Measurements from ENCODE around the gene CPED1.

CPED1 gene

DNA sequence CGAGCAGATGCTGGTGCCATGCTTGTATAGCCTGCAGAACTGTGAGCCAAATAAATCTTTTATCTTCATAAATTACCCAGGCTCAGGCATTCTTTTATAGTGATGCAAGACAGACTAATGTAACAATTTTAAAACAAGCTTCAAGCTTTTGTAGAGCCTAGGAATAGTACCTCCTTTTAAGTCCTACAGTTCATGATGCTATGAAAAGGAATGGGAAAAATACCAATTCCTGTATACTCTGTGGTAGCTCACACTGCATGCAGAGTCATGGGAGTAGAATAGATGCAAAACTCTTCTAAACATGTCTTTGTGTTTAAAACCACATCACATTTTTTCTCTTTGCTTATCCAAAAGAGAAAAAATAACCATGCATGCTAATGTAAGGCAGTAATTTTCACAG lies 273.7 kb downstream of the CPED1 start:
- H3K4me3 Mint-ChIP-seq: no peak overlapping the region
- H3K27ac Mint-ChIP-seq: no peak overlapping the region
- no peaks in the 10 kb centered on the region for H3K36me3 Mint-ChIP-seq (ENCODE audit: low read depth)
- intact Hi-C loops (cut with micrococcal nuclease): no loop called here
- no peaks in the 10 kb centered on the region for H3K27me3 Mint-ChIP-seq
- H3K9me3 Mint-ChIP-seq: no peaks in the 10 kb centered on the region
- H3K4me1 Mint-ChIP-seq (ENCODE audit: low read depth): no peaks in the 10 kb centered on the region

DNA sequence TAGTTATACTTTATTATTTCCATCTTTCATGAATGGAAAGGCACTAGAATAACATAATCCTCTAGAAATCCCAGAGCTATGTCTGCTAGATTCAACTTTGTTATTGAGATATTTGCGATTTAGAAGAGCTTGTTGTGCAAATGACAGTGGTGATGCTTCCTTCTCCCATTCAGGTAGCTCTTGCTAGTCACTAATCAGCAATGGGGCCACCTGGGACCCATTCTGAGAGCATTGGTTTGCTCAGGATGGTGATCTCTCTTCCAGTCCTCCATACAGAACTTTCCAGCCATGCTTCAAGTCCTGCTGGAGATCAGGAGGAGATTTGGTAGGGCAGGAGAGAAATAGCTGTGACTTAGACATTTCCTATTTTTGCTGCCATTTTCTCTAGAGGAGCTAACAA lies 274.5 kb downstream of the CPED1 start:
- Mint-ChIP-seq H3K27me3 (no peaks in the 10 kb centered on the region), H3K9me3 (no peaks in the 10 kb centered on the region), H3K36me3 (ENCODE audit: low read depth) (no peaks in the 10 kb centered on the region), H3K27ac (no peak overlapping the region), H3K4me1 (ENCODE audit: low read depth) (no peaks in the 10 kb centered on the region), H3K4me3 (no peak overlapping the region)
- intact Hi-C loops (cut with micrococcal nuclease): no loop called here

DNA sequence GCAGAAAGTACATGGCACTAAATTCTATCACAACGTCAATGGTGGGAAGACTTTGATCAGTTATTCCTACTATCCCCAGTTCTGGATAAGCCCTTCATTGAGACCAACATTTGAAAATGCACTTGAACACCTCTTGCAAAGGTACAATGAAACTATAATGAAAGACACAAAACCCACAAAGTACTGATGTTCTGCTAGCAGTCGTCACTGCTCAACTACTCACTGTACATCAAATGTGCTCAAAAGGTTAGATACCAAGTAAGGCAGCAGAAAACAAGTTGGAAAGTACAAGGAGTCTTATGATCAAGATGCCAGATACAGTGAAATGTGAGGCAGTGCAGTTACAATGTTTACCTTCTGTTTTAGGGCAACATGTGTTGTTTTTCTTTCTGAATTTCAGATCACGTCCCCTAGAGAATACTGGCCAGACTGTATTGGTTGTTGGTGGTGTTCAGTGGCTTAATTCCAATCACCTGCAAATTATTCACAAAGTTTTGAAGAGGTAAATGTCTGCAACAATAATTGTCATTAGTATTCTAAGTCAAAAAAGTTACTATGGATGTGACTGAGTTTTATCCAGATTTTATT lies 277.9 kb downstream of the CPED1 start:
- no peaks in the 10 kb centered on the region for H3K36me3 Mint-ChIP-seq (ENCODE audit: low read depth)
- H3K27me3 Mint-ChIP-seq: no peaks in the 10 kb centered on the region
- H3K9me3 Mint-ChIP-seq: no peaks in the 10 kb centered on the region
- H3K4me1 Mint-ChIP-seq (ENCODE audit: low read depth): no peaks in the 10 kb centered on the region
- intact Hi-C loops (cut with micrococcal nuclease): no loop called here
- no peak overlapping the region for H3K27ac Mint-ChIP-seq
- H3K4me3 Mint-ChIP-seq: no peak overlapping the region

- H3K4me1 Mint-ChIP-seq (ENCODE audit: low read depth): no peaks in the 10 kb centered on the region
- no peak overlapping the region for H3K4me3 Mint-ChIP-seq
- H3K9me3 Mint-ChIP-seq: no peaks in the 10 kb centered on the region
- no peaks in the 10 kb centered on the region for H3K36me3 Mint-ChIP-seq (ENCODE audit: low read depth)
- H3K27ac Mint-ChIP-seq: no peak overlapping the region
- intact Hi-C loops (cut with micrococcal nuclease): no loop called here
- no peaks in the 10 kb centered on the region for H3K27me3 Mint-ChIP-seq
These were observed 279.1 kb downstream of the CPED1 start for GRCh38 chr7:121267612-121268011.

- Mint-ChIP-seq H3K36me3 (ENCODE audit: low read depth) (no peaks in the 10 kb centered on the region), H3K4me1 (ENCODE audit: low read depth) (no peaks in the 10 kb centered on the region), H3K4me3 (no peak overlapping the region), H3K9me3 (no peaks in the 10 kb centered on the region), H3K27ac (no peak overlapping the region), H3K27me3 (no peaks in the 10 kb centered on the region)
- intact Hi-C loops (cut with micrococcal nuclease): no loop called here
These were observed 281.3 kb downstream of the CPED1 start for GRCh38 chr7:121269798-121270197.

GRCh38 chr7:121271098-121271497 lies 282.6 kb downstream of the CPED1 start:
- no peak overlapping the region for H3K4me3 Mint-ChIP-seq
- H3K4me1 Mint-ChIP-seq (ENCODE audit: low read depth): no peaks in the 10 kb centered on the region
- no peaks in the 10 kb centered on the region for H3K36me3 Mint-ChIP-seq (ENCODE audit: low read depth)
- no peaks in the 10 kb centered on the region for H3K27me3 Mint-ChIP-seq
- H3K27ac Mint-ChIP-seq: no peak overlapping the region
- intact Hi-C loops (cut with micrococcal nuclease): no loop called here
- no peaks in the 10 kb centered on the region for H3K9me3 Mint-ChIP-seq

GRCh38 chr7:121271916-121272315 lies 283.4 kb downstream of the CPED1 start:
- Mint-ChIP-seq H3K27ac (no peak overlapping the region), H3K4me1 (ENCODE audit: low read depth) (no peaks in the 10 kb centered on the region), H3K27me3 (no peaks in the 10 kb centered on the region), H3K9me3 (no peaks in the 10 kb centered on the region), H3K4me3 (no peak overlapping the region), H3K36me3 (ENCODE audit: low read depth) (no peaks in the 10 kb centered on the region)
- intact Hi-C loops (cut with micrococcal nuclease): no loop called here

- no peaks in the 10 kb centered on the region for H3K4me1 Mint-ChIP-seq (ENCODE audit: low read depth)
- intact Hi-C loops (cut with micrococcal nuclease): no loop called here
- H3K27me3 Mint-ChIP-seq: no peaks in the 10 kb centered on the region
- no peaks in the 10 kb centered on the region for H3K36me3 Mint-ChIP-seq (ENCODE audit: low read depth)
- H3K4me3 Mint-ChIP-seq: no peak overlapping the region
- no peak overlapping the region for H3K27ac Mint-ChIP-seq
- H3K9me3 Mint-ChIP-seq: no peaks in the 10 kb centered on the region
These were observed 284.2 kb downstream of the CPED1 start for GRCh38 chr7:121272676-121273075.

DNA sequence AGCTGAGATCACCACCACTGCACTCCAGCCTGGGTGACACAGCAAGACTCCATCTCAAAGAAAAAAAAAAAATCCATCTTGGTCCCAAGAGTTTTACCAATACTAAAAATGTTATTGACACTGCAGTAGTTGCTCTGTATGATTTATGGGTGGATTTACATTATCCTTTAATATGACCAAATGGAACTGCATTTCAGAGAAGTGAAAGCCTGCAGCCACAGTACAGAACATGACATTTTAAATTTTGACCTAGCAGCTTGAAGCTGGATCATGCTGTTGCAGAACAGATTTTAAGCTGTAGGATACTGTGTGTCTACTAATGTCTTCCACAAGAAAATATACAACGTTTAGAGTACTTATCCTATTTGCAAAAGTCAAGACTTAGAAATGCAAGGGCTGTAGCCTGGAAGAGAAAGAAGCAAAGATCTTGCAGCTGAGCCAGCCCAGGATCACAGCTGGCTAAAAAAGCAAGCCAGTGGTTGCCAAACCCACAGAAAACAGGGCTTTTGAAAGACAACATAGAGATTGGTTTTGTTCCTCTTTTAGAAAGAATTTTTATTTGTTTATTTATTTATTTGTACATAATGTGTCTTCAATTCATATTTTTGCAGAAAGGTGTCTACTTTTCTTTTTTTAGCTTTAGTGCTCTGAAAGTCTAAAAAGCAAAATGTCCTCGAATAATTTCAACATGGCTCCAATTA lies 285.1 kb downstream of the CPED1 start:
- H3K27me3 Mint-ChIP-seq: no peaks in the 10 kb centered on the region
- no peaks in the 10 kb centered on the region for H3K9me3 Mint-ChIP-seq
- no peaks in the 10 kb centered on the region for H3K4me1 Mint-ChIP-seq (ENCODE audit: low read depth)
- intact Hi-C loops (cut with micrococcal nuclease): no loop called here
- no peak overlapping the region for H3K4me3 Mint-ChIP-seq
- no peak overlapping the region for H3K27ac Mint-ChIP-seq
- H3K36me3 Mint-ChIP-seq (ENCODE audit: low read depth): no peaks in the 10 kb centered on the region

DNA sequence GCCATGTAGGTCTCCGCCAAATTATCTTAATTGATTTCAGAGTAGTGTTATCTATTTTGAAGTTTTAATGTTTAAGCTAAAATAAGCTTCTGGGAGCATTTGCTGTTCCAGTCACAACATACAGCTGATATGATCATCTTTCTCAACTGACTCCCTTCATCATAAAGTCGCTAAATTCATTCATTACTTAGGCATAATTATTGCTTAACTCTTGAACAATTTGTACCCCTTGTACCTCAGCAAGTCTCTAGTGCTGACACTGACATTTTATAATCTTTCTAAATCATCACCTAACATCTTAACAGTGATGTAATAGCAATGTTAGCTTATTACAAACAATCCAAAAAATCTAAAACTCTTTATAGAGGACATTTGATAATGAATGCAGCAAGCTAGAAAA lies 286.0 kb downstream of the CPED1 start:
- no peaks in the 10 kb centered on the region for H3K4me1 Mint-ChIP-seq (ENCODE audit: low read depth)
- no peak overlapping the region for H3K27ac Mint-ChIP-seq
- no peaks in the 10 kb centered on the region for H3K36me3 Mint-ChIP-seq (ENCODE audit: low read depth)
- H3K4me3 Mint-ChIP-seq: no peak overlapping the region
- intact Hi-C loops (cut with micrococcal nuclease): no loop called here
- H3K27me3 Mint-ChIP-seq: no peaks in the 10 kb centered on the region
- H3K9me3 Mint-ChIP-seq: no peaks in the 10 kb centered on the region

- H3K4me1 Mint-ChIP-seq (ENCODE audit: low read depth): no peaks in the 10 kb centered on the region
- intact Hi-C loops (cut with micrococcal nuclease): no loop called here
- no peaks in the 10 kb centered on the region for H3K9me3 Mint-ChIP-seq
- no peak overlapping the region for H3K27ac Mint-ChIP-seq
- no peak overlapping the region for H3K4me3 Mint-ChIP-seq
- H3K36me3 Mint-ChIP-seq (ENCODE audit: low read depth): no peaks in the 10 kb centered on the region
- H3K27me3 Mint-ChIP-seq: no peaks in the 10 kb centered on the region
These were observed 286.7 kb downstream of the CPED1 start for GRCh38 chr7:121275204-121275603.

DNA sequence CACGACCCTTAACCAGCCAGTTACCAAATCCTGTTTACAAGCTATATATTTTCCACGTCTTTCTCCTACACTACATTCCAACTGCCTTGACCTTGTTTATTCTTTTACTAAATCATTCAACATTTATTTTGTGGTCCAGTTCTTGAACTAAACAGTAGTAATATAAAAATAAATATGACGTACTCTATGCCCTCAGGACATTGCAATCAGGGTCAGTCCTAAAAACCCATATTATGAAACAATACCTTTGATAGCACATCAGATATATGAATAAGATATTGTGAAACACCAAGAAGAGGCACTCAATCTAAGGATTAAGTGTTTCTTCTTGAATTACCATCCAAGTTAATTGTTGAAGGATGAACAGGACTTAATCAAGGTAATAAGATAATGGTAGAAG lies 287.8 kb downstream of the CPED1 start:
- no peaks in the 10 kb centered on the region for H3K27me3 Mint-ChIP-seq
- no peaks in the 10 kb centered on the region for H3K9me3 Mint-ChIP-seq
- H3K27ac Mint-ChIP-seq: no peak overlapping the region
- no peak overlapping the region for H3K4me3 Mint-ChIP-seq
- intact Hi-C loops (cut with micrococcal nuclease): no loop called here
- no peaks in the 10 kb centered on the region for H3K36me3 Mint-ChIP-seq (ENCODE audit: low read depth)
- H3K4me1 Mint-ChIP-seq (ENCODE audit: low read depth): no peaks in the 10 kb centered on the region

GRCh38 chr7:121278120-121279021 lies 289.9 kb downstream of the CPED1 start:
- Mint-ChIP-seq H3K27me3 (no peaks in the 10 kb centered on the region), H3K4me1 (ENCODE audit: low read depth) (no peaks in the 10 kb centered on the region)

DNA sequence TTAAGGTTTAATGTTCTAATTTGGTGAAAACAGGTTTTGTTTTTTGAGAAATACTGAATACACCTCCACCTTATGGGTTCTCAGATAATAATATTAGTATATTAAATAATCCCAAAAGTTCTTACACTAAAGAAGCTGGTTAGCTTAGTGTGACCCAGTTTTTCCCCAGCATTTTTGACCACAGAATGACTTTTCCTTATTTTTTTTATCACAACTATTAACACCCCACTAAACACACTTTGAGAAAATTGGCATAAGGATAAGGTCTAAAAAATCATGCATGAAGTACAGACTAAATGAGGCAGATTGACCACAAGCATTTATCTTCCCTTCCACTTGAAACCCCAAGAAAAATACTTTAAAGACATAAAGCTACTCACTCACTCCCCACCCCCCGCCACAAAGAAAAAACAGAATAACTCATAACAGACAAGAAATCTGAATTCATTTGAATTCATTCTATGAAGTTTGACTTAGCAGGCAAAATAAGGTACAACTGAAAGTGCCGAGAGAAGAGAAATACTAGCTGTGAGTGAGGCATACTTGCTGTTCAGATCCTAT lies 290.6 kb downstream of the CPED1 start:
- Mint-ChIP-seq H3K4me3 (no peak overlapping the region), H3K4me1 (ENCODE audit: low read depth) (no peaks in the 10 kb centered on the region), H3K27ac (no peak overlapping the region)

More at GRCh38 chr7:121278120-121279021, 289.9 kb downstream of the CPED1 start:
- H3K36me3 Mint-ChIP-seq (ENCODE audit: low read depth): no peaks in the 10 kb centered on the region
- H3K4me3 Mint-ChIP-seq: no peak overlapping the region
- peaks cover 3% of the 10 kb centered on the region for H3K9me3 Mint-ChIP-seq
- intact Hi-C loops (cut with micrococcal nuclease): no loop called here
- H3K27ac Mint-ChIP-seq: no peak overlapping the region

More for the DNA sequence above, 290.6 kb downstream of the CPED1 start:
- Mint-ChIP-seq H3K9me3 (peaks cover 10% of the 10 kb centered on the region), H3K36me3 (ENCODE audit: low read depth) (no peaks in the 10 kb centered on the region), H3K27me3 (no peaks in the 10 kb centered on the region)
- intact Hi-C loops (cut with micrococcal nuclease): no loop called here
